GM13976 (cell line): ENCODE data around the gene MAPT.
"Not testable (repeated sequence)": the region's sequence is repeated elsewhere in the genome, so short reads cannot be mapped to it uniquely, and the experiment has no call there.

Source experiments
- DNase-seq: peaks from one replicate; pipeline ENCODE4 v3.0.0; 2012; ENCODE audit warnings: low spot score
- CTCF ChIP-seq: IDR thresholded peaks from 2 replicates; pipeline ENCODE4 v1.5.1; 2012; ENCODE audit warnings: borderline replicate concordance, mild to moderate bottlenecking; ENCODE audit not compliant: insufficient read depth; ENCODE audit errors: extremely low read depth, missing control alignments, control extremely low read depth
- in situ Hi-C: fragments of 300-500 bp; cut with MboI; formaldehyde crosslinking; loops from one replicate; pipeline ENCODE4 v1.12.0; 2022; ENCODE audit warnings: low sequenced_read_pairs, mixed read lengths, inconsistent platforms; ENCODE audit not compliant: unreplicated experiment

The MAPT gene

GRCh38 chr17:45951403-45951802 is 57.0 kb downstream of the MAPT start:
- no peak for TF ChIP-seq CTCF
- no peak for DNase-seq
- in situ Hi-C loops: no loop called here

- no peak for TF ChIP-seq CTCF
- DNase-seq: no peak
- in situ Hi-C loops: no loop called here
These were observed 57.6 kb downstream of the MAPT start for GRCh38 chr17:45951941-45952340.

- DNase-seq: no peak
- in situ Hi-C loops: no loop called here
- no peak for TF ChIP-seq CTCF
These were observed 58.5 kb downstream of the MAPT start for GRCh38 chr17:45952814-45953320.

GRCh38 chr17:45953561-45953960 is 59.2 kb downstream of the MAPT start:
- DNase-seq: no peak
- TF ChIP-seq CTCF: no peak
- in situ Hi-C loops: no loop called here

GRCh38 chr17:45954914-45955313 is 60.6 kb downstream of the MAPT start:
- no peak for TF ChIP-seq CTCF
- in situ Hi-C loops: no loop called here
- no peak for DNase-seq

- in situ Hi-C loops: no loop called here
- DNase-seq: no peak
- no peak for TF ChIP-seq CTCF
These were observed 61.0 kb downstream of the MAPT start for GRCh38 chr17:45955326-45955725.

- no peak for TF ChIP-seq CTCF
- no peak for DNase-seq
- in situ Hi-C loops: no loop called here
These were observed 61.7 kb downstream of the MAPT start for GRCh38 chr17:45956090-45956489.

- in situ Hi-C loops, DNase-seq: not testable (repeated sequence)
These were observed 62.4 kb downstream of the MAPT start for GRCh38 chr17:45956746-45957145.
